Fibroblast of mammary gland (primary cell): ENCODE measurements around the gene UPF1.

Experiments
- DNase-seq: peaks from one replicate; pipeline ENCODE4 v3.0.0-alpha.2; 2010; ENCODE audit warnings: low read depth
- H3K4me3 ChIP-seq: 2 replicates; pipeline ENCODE4 v1.5.1; 2011; ENCODE audit warnings: low read depth, mild to moderate bottlenecking, low read length, moderate library complexity; ENCODE audit not compliant: control insufficient read depth
- CTCF ChIP-seq: conservative IDR thresholded peaks from 2 replicates; pipeline ENCODE4 v1.5.1; 2011; ENCODE audit warnings: low read depth, low read length, inconsistent platforms; ENCODE audit not compliant: control insufficient read depth, insufficient read depth

The UPF1 gene

GRCh38 chr19:18828786-18829185 is 3.0 kb upstream of the UPF1 start:
- TF ChIP-seq CTCF, result no peak

DNA sequence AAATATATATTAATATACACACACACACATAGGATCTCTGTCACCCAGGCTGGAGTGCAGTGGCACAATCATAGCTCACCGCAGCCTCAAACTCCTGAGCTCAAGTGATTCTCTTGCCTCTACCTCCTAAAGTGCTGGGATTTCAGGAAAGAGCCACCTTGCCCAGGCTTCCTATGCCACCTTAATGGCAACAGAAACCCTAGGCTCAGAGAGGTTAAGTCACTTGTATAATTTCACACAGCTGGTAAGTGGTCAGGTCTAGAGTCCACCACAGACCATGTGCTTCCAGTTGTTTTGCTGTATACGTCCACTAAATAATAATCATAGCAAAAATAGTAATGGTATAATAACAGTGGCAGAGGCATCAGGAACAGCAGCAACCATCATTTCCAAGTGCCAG is 1.3 kb upstream of the UPF1 start:
- no peak overlapping the region for H3K4me3 ChIP-seq

More at GRCh38 chr19:18828786-18829185, 3.0 kb upstream of the UPF1 start:
- no peak overlapping the region for H3K4me3 ChIP-seq
- no peak for DNase-seq

DNA sequence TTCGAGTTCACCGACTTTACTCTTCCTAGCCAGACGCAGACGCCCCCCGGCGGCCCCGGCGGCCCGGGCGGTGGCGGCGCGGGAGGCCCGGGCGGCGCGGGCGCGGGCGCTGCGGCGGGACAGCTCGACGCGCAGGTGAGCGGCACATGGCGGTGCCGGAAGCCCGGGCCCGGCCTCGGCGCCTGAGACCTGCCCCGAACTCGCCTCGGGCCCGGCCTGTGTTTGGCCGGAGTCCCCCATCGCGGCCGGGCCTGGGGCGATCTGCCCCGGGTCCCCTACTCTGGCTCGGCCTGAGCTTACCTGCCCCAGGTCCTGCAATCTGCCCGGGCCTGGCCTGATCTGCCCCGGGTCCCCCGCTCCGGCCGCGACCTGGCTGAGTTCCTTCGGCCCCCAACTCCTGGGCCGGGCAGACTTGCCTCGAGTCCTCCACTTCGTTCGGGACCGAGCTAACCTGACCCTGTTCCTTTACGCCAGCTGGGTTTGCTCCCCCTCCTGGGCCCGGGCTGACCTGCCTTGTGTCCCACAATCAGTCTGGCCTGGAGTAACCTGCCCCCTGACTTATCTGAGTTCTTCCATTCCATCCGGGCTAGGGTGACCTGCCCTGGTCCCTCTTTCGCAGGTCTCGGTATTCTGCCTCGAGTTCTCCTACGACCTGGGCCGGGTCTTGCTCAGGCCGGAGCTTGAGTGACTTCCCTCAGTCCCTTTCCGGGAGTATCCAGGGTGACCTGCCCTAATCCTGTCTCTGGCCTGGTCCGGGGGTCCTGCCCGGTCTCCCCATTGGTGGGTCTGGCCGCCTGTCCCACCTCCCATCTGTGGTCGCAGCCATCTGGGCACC is 764 bp downstream of the UPF1 start:
- H3K4me3 ChIP-seq, result peak overlapping the region; percentile 88
- peak; percentile 27 for DNase-seq
- TF ChIP-seq CTCF, result peak; percentile 16

More for the DNA sequence above, 1.3 kb upstream of the UPF1 start:
- TF ChIP-seq CTCF, result no peak
- DNase-seq, result no peak

- no peak for DNase-seq
- peak overlapping the region; percentile 88 for H3K4me3 ChIP-seq
- TF ChIP-seq CTCF, result no peak
Measured at GRCh38 chr19:18833141-18833476, 1.4 kb downstream of the UPF1 start.

GRCh38 chr19:18833849-18834643 is 2.3 kb downstream of the UPF1 start:
- DNase-seq, result peak; percentile 10
- peak overlapping the region; percentile 88 for H3K4me3 ChIP-seq
- no peak for TF ChIP-seq CTCF

- H3K4me3 ChIP-seq, result peak overlapping the region; percentile 88
- no peak for TF ChIP-seq CTCF
Measured at GRCh38 chr19:18834644-18834984, 2.9 kb downstream of the UPF1 start.

More at GRCh38 chr19:18834644-18834984, 2.9 kb downstream of the UPF1 start:
- no peak for DNase-seq
